ENCODE measurements around the gene PLA2G12A. TPM values are rescaled to one million over a fixed set of nuclear protein-coding genes. Genes with fewer than 3 reads are reported as not detected.

Gene PLA2G12A
- total and polyA plus RNA-seq, 10 of the 15 experiments (the other 5 are each of a cell fraction or from before 2014, with no cell fraction given) = 3.7 to 36.8 (median 15.5) TPM

GRCh38 chr4:109764376-109764775 lies 34.5 kb upstream of the PLA2G12A start (continued):
- TF ChIP-seq BCLAF1 (IDR thresholded peaks at IDR 0.05) (no peak), SRF (IDR thresholded peaks at IDR 0.05; ENCODE audit: low read depth in 2 of 2, low read length in 2 of 2) (no peak), RFX5 (IDR thresholded peaks at IDR 0.05; ENCODE audit: low read depth, low read length) (no peak), SPI1 (IDR thresholded peaks at IDR 0.05; ENCODE audit: borderline replicate concordance, insufficient read depth, low read depth, low read length) (no peak), NFYA (IDR thresholded peaks at IDR 0.05; ENCODE audit: borderline replicate concordance, low read depth, low read length) (no peak), IRF4 (IDR thresholded peaks at IDR 0.05; ENCODE audit: low read depth, low read length) (no peak), WRNIP1 (IDR thresholded peaks at IDR 0.05; ENCODE audit: borderline replicate concordance, low read depth, low read length) (no peak), GABPA (IDR thresholded peaks at IDR 0.05; ENCODE audit: low read depth) (no peak), SMAD5 (IDR thresholded peaks at IDR 0.05; ENCODE audit: low read depth) (no peak), KDM1A (IDR thresholded peaks at IDR 0.05; ENCODE audit: borderline replicate concordance) (no peak)
- TF ChIP-seq, protein P1, sequence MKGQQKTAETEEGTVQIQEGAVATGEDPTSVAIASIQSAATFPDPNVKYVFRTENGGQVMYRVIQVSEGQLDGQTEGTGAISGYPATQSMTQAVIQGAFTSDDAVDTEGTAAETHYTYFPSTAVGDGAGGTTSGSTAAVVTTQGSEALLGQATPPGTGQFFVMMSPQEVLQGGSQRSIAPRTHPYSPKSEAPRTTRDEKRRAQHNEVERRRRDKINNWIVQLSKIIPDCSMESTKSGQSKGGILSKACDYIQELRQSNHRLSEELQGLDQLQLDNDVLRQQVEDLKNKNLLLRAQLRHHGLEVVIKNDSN (IDR thresholded peaks at IDR 0.05; ENCODE audit: borderline replicate concordance, extremely low read length, insufficient read depth, low read depth, low read length) = no peak
- TF ChIP-seq, protein P2, sequence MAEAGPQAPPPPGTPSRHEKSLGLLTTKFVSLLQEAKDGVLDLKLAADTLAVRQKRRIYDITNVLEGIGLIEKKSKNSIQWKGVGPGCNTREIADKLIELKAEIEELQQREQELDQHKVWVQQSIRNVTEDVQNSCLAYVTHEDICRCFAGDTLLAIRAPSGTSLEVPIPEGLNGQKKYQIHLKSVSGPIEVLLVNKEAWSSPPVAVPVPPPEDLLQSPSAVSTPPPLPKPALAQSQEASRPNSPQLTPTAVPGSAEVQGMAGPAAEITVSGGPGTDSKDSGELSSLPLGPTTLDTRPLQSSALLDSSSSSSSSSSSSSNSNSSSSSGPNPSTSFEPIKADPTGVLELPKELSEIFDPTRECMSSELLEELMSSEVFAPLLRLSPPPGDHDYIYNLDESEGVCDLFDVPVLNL (IDR thresholded peaks at IDR 0.05; ENCODE audit: low read depth, low read length) = no peak
